H1 (cell line): Measurements from ENCODE around the gene ANO6. TPM values are rescaled to one million over a fixed set of nuclear protein-coding genes. Genes with fewer than 3 reads are reported as not detected.

ENCODE experiments used
- CTCF ChIA-PET: fragments of 300-600 bp; sonication (Branson Sonifier 250); formaldehyde crosslinking; loops from one replicate; lab custom pipeline; 2021; ENCODE audit not compliant: partially characterized antibody; lab: Charles Lee
- POLR2A ChIA-PET: fragments of 300-600 bp; sonication (Branson Sonifier 250); formaldehyde crosslinking; loops from one replicate; lab custom pipeline; 2021; ENCODE audit warnings: inconsistent platforms; ENCODE audit not compliant: partially characterized antibody; lab: Charles Lee
- DNase-seq, 2 experiments: peaks; one replicate each; pipeline versions ENCODE4 v3.0.0 to v3.0.0-alpha.2; 2010 to 2022; ENCODE audit warnings: low spot score in 2 of 2, low read depth in 1 of 2, mixed read lengths in 1 of 2
- FAIRE-seq: peaks from 2 replicates; lab custom pipeline; 2011; peaks lifted over from hg19 to GRCh38; lab: Jason Lieb, UNC
- H2AFZ ChIP-seq: 2 replicates; pipeline ENCODE4 v1.8.1; 2012; ENCODE audit warnings: low read length, inconsistent platforms
- H2AK5ac ChIP-seq: 2 replicates; pipeline ENCODE4 v1.6.1; 2013; ENCODE audit warnings: low read depth, low read length
- H2BK120ac ChIP-seq: replicated peaks from 2 replicates; pipeline ENCODE3; 2013; ENCODE audit warnings: low read depth, low read length, inconsistent platforms
- H2BK12ac ChIP-seq: 2 replicates; pipeline ENCODE4 v1.6.1; 2013; ENCODE audit warnings: low read depth, low read length
- H2BK15ac ChIP-seq: 2 replicates; pipeline ENCODE4 v1.6.1; 2013; ENCODE audit warnings: low read length
- H2BK20ac ChIP-seq: 2 replicates; pipeline ENCODE4 v1.6.1; 2013; ENCODE audit warnings: low read length
- H2BK5ac ChIP-seq: 2 replicates; pipeline ENCODE4 v1.6.1; 2013; ENCODE audit warnings: low read depth, low read length
- H3K14ac ChIP-seq: 2 replicates; pipeline ENCODE4 v1.6.1; 2013; ENCODE audit warnings: inconsistent platforms; ENCODE audit not compliant: insufficient read length
- H3K18ac ChIP-seq: 2 replicates; pipeline ENCODE4 v1.6.1; 2013; ENCODE audit warnings: low read length; ENCODE audit errors: extremely low read depth
- H3K23ac ChIP-seq: 2 replicates; pipeline ENCODE4 v1.6.1; 2013; ENCODE audit warnings: inconsistent platforms; ENCODE audit not compliant: insufficient read length
- H3K23me2 ChIP-seq: 2 replicates; pipeline ENCODE4 v1.6.1; 2013; ENCODE audit warnings: low read depth, low read length
- H3K27ac ChIP-seq: 2 replicates; pipeline ENCODE4 v1.6.1; 2011; ENCODE audit warnings: low read depth, low read length, inconsistent platforms
- H3K27me3 ChIP-seq, 4 experiments: replicated peaks in 1 of 4; 1 replicate in 1 of 4; 2 replicates in 3 of 4; pipeline versions ENCODE4 v1.6.1 to v1.8.1; 2011 to 2013; ENCODE audit warnings: low read length in 3 of 4, mild to moderate bottlenecking in 3 of 4, inconsistent platforms in 2 of 4, mixed read lengths in 2 of 4, moderate library complexity in 1 of 4; ENCODE audit not compliant: control insufficient read depth in 3 of 4, insufficient read depth in 3 of 4; ENCODE audit errors: extremely low read depth in 1 of 4
- H3K36me3 ChIP-seq, 4 experiments: 2 replicates each; pipeline versions ENCODE4 v1.6.1 to v1.8.1; 2011 to 2013; ENCODE audit warnings: mild to moderate bottlenecking in 4 of 4, low read length in 3 of 4, moderate library complexity in 2 of 4, control low read depth in 1 of 4, inconsistent platforms in 1 of 4; ENCODE audit not compliant: insufficient read depth in 4 of 4, control insufficient read depth in 2 of 4
- H3K4ac ChIP-seq: replicated peaks from 2 replicates; pipeline ENCODE3; 2013; ENCODE audit warnings: low read length, low read depth, mixed read lengths, inconsistent platforms; ENCODE audit not compliant: insufficient read length
- H3K4me1 ChIP-seq, 4 experiments: replicated peaks in 1 of 4; 1 replicate in 1 of 4; 2 replicates in 3 of 4; pipeline versions ENCODE4 v1.6.1 to v1.8.1; 2011 to 2013; ENCODE audit warnings: low read length in 3 of 4, inconsistent platforms in 2 of 4, mixed read lengths in 1 of 4; ENCODE audit not compliant: insufficient read depth in 4 of 4, control insufficient read depth in 3 of 4
- H3K4me2 ChIP-seq, 2 experiments: 2 replicates each; pipeline versions ENCODE4 v1.6.1 to v1.8.1; 2011 to 2013; ENCODE audit warnings: low read depth in 2 of 2, low read length in 2 of 2, control low read depth in 1 of 2, inconsistent platforms in 1 of 2, mild to moderate bottlenecking in 1 of 2; ENCODE audit not compliant: insufficient read depth in 1 of 2
- H3K4me3 ChIP-seq, 4 experiments: fragments of 200-600, 300-600 bp in 1 of 4; sonication (generic), shearing (Covaris generic), sonication (Bioruptor Twin) in 1 of 4; 2 replicates each; pipeline versions ENCODE4 v1.5.1 to v1.8.1; 2011 to 2016; ENCODE audit warnings: low read length in 4 of 4, low read depth in 3 of 4, control low read depth in 2 of 4, inconsistent platforms in 2 of 4, mild to moderate bottlenecking in 2 of 4, mixed read lengths in 1 of 4, moderate library complexity in 1 of 4; ENCODE audit not compliant: insufficient read depth in 2 of 4; ENCODE audit errors: extremely low read depth in 1 of 4
- H3K56ac ChIP-seq: replicated peaks from 2 replicates; pipeline ENCODE3; 2013; ENCODE audit warnings: low read depth, mild to moderate bottlenecking, mixed read lengths, low read length, inconsistent platforms; ENCODE audit not compliant: insufficient read length
- H3K79me1 ChIP-seq: 2 replicates; pipeline ENCODE4 v1.6.1; 2013; ENCODE audit warnings: low read depth, low read length, control low read depth
- H3K79me2 ChIP-seq, 2 experiments: 2 replicates each; pipeline versions ENCODE4 v1.6.1 to v1.8.1; 2012 to 2013; ENCODE audit warnings: low read length in 2 of 2, mild to moderate bottlenecking in 2 of 2, inconsistent platforms in 1 of 2; ENCODE audit not compliant: insufficient read depth in 2 of 2, control insufficient read depth in 1 of 2
- H3K9ac ChIP-seq, 4 experiments: replicated peaks in 1 of 4; 1 replicate in 1 of 4; 2 replicates in 3 of 4; pipeline versions ENCODE4 v1.6.1 to v1.8.1; 2011 to 2013; ENCODE audit warnings: low read depth in 3 of 4, low read length in 3 of 4, control low read depth in 2 of 4, mild to moderate bottlenecking in 2 of 4, moderate library complexity in 2 of 4, inconsistent platforms in 1 of 4; ENCODE audit errors: extremely low read depth in 1 of 4
- H3K9me3 ChIP-seq, 2 experiments: 2 replicates each; pipeline versions ENCODE4 v1.6.1 to v1.8.1; 2012 to 2013; ENCODE audit warnings: mild to moderate bottlenecking in 2 of 2, moderate library complexity in 2 of 2, control low read depth in 1 of 2, inconsistent platforms in 1 of 2, low read depth in 1 of 2, low read length in 1 of 2, mixed read lengths in 1 of 2; ENCODE audit not compliant: insufficient read depth in 2 of 2
- H4K20me1 ChIP-seq, 2 experiments: replicated peaks in 1 of 2; 2 replicates each; pipeline versions ENCODE3 to v1.8.1; 2011 to 2013; ENCODE audit warnings: inconsistent platforms in 2 of 2, low read length in 2 of 2, mild to moderate bottlenecking in 1 of 2; ENCODE audit not compliant: insufficient read depth in 2 of 2, control insufficient read depth in 1 of 2
- H4K5ac ChIP-seq: 2 replicates; pipeline ENCODE4 v1.6.1; 2013; ENCODE audit warnings: low read length, low read depth, mixed read lengths, inconsistent platforms; ENCODE audit not compliant: insufficient read length
- H4K8ac ChIP-seq: 2 replicates; pipeline ENCODE4 v1.8.0; 2013; ENCODE audit warnings: mild to moderate bottlenecking, moderate library complexity, low read length, inconsistent platforms; ENCODE audit not compliant: insufficient read depth; ENCODE audit errors: extremely low read depth
- H4K91ac ChIP-seq: replicated peaks from 2 replicates; pipeline ENCODE3; 2013; ENCODE audit warnings: low read length, mixed read lengths, inconsistent platforms; ENCODE audit not compliant: insufficient read length
- WGBS, 2 experiments: shearing (Covaris generic) in 1 of 2; methylation state at CpG; one replicate each; pipeline versions ENCODE4 v1.1.6 to v1.1.7; 2013 to 2015; ENCODE audit warnings: low lambda C conversion rate in 2 of 2, mixed read lengths in 2 of 2, inconsistent platforms in 1 of 2, low coverage in 1 of 2, missing lambda C conversion rate in 1 of 2; ENCODE audit not compliant: insufficient replicate concordance in 2 of 2, insufficient coverage in 1 of 2, insufficient read length in 1 of 2; ENCODE audit errors: extremely low coverage in 1 of 2, missing lambda C conversion rate in 1 of 2; 5-methylcytosine and 5-hydroxymethylcytosine counted together
- polyA plus RNA-seq, 7 experiments: library from polyadenylated mRNA; depleted of rRNA in 3 of 7; stranded (reverse) in 5 of 7; unstranded in 2 of 7; fragments of >200 nt in 5 of 7; fragments of 200-250 nt in 2 of 7; gene quantifications; 1 replicate in 5 of 7; 2 replicates in 1 of 7; 4 replicates in 1 of 7; pipeline versions ENCODE4 v1.2.1 to v1.2.3, GENCODE V29; 2011 to 2013; ENCODE audit warnings: missing spikeins in 2 of 7, mixed read lengths in 2 of 7
- total RNA-seq: library from RNA; stranded (reverse); fragmentation: NEBNext Ultra II Directional; extraction: Animal tissue kit (Norgen Biotek cat#: 25700); gene quantifications from 2 replicates; pipeline ENCODE4 v1.2.1, GENCODE V29; 2021

ANO6 gene
- total and polyA plus RNA-seq, 2 of the 8 experiments (the other 6 are each of a cell fraction or from before 2014, with no cell fraction given), result 15.1 to 39.7 TPM

GRCh38 chr12:45208604-45209487 is 7.0 kb upstream of the ANO6 start:
- no peak overlapping the region for H3K18ac ChIP-seq
- no peak overlapping the region for H3K56ac ChIP-seq
- H4K8ac ChIP-seq, result no peak overlapping the region
- no peak overlapping the region for H4K91ac ChIP-seq
- no peak overlapping the region for H2BK20ac ChIP-seq
- H3K79me1 ChIP-seq, result no peaks in the 10 kb centered on the region
- no peaks in the 10 kb centered on the region for H3K27me3 ChIP-seq
- no peaks in the 10 kb centered on the region for H3K4me1 ChIP-seq
- H3K23me2 ChIP-seq, result no peaks in the 10 kb centered on the region
- H3K23ac ChIP-seq, result no peak overlapping the region
- DNase-seq (no peak), FAIRE-seq (no peak)
- H3K4ac ChIP-seq, result no peak overlapping the region
- no peaks in the 10 kb centered on the region; a peak in 1 of 8 replicates for H3K36me3 ChIP-seq
- no peaks in the 10 kb centered on the region for H4K20me1 ChIP-seq
- no peak overlapping the region for H3K27ac ChIP-seq
- H3K9ac ChIP-seq, result no peak overlapping the region
- no peak overlapping the region for H3K4me2 ChIP-seq
- H3K14ac ChIP-seq, result no peak overlapping the region
- H3K79me2 ChIP-seq, result peaks cover 0 to 3% of the 10 kb centered on the region in 2 experiments; a peak in 2 of 4 replicates
- POLR2A ChIA-PET, result interaction anchor here (1.3 kb wide), 1 partner anchor 9 kb away, joined by 4 read pairs; no protein-coding TSS in a partner anchor
- no peak overlapping the region for H4K5ac ChIP-seq
- CTCF ChIA-PET, result interaction anchor here (1.1 kb wide), 1 partner anchor 25 kb away, joined by 3 read pairs; no protein-coding TSS in a partner anchor
- no peak overlapping the region for H2AFZ ChIP-seq
- H3K4me3 ChIP-seq, result no peak overlapping the region
- 71% methylated on average over 9 of the region's 9 CpGs; no CpG with 5 or more reads in 1 of the 2 experiments for WGBS, 2 experiments
- H3K9me3 ChIP-seq, result no peaks in the 10 kb centered on the region
- H2AK5ac ChIP-seq, result no peak overlapping the region
- no peak overlapping the region for H2BK15ac ChIP-seq
- no peak overlapping the region for H2BK120ac ChIP-seq
- H2BK5ac ChIP-seq, result no peak overlapping the region
- H2BK12ac ChIP-seq, result no peak overlapping the region
